ENCODE measurements around the gene PIK3C2A. TPM values are rescaled to one million over a fixed set of nuclear protein-coding genes. Genes with fewer than 3 reads are reported as not detected.

PIK3C2A gene
- total and polyA plus RNA-seq, 2 of the 13 experiments (the other 11 are each of a cell fraction or from before 2014, with no cell fraction given), result 27.5 to 49.9 TPM

GRCh38 chr11:17229481-17230152, 21.8 kb upstream of the PIK3C2A start:
- DNase-seq (ENCODE audit: low spot score) (no peak), FAIRE-seq (no peak), ATAC-seq (no peak)
- 60% methylated on average over 6 of the region's 7 CpGs for WGBS (ENCODE audit: low lambda C conversion rate)
- POLR2A ChIA-PET, result interaction anchor here (1.0 kb wide), 1 partner anchor 22 kb away, joined by 3 read pairs; the partner anchor contains the start of gene PIK3C2A
- H3K9ac ChIP-seq (ENCODE audit: insufficient read depth, low read depth, low read length), result no peak overlapping the region
- no peaks in the 10 kb centered on the region for H3K79me2 ChIP-seq (ENCODE audit: insufficient read depth, low read length)
- H3K27me3 ChIP-seq (ENCODE audit: control insufficient read depth in 1 of 2, insufficient read depth in 2 of 2, low read length in 2 of 2), result no peaks in the 10 kb centered on the region
- CTCF ChIA-PET (ENCODE audit: low intra/inter-chr PET ratio, low total read pairs), result interaction anchor here (1.0 to 2.5 kb wide), 5 partner anchors 125 to 300 kb away, joined by 3 to 7 read pairs (median 3); no protein-coding TSS in a partner anchor
- no peak overlapping the region for H2AFZ ChIP-seq (ENCODE audit: low read length)
- in situ Hi-C loops (cut with HindIII; ENCODE audit: extremely low pct_ligation_motif_present, low pct_unique_long_range_greater_than_20kb), result loop anchor here (25.0 kb wide), 1 partner anchor 283 kb away; no protein-coding TSS in a partner anchor
- no peak overlapping the region for H3K4me3 ChIP-seq (replicated peaks in 1 of 3; ENCODE audit: insufficient read depth in 1 of 3, low read depth in 2 of 3, low read length in 3 of 3)
- H3K9me3 ChIP-seq (ENCODE audit: low read length), result no peaks in the 10 kb centered on the region
- BruUV-seq (replicated peaks), result no TSS peak
- peak overlapping the region; percentile 43; the same call in 1 of the 2 replicates for H3K4me2 ChIP-seq (ENCODE audit: low read depth, low read length)
- intact Hi-C loops (cut with micrococcal nuclease; ENCODE audit: unreplicated experiment), result loop anchor here (1.0 to 10.0 kb wide), 4 partner anchors 55 to 275 kb away; no protein-coding TSS in a partner anchor
- H3K27ac ChIP-seq (ENCODE audit: extremely low read length, insufficient read depth, low read length), result no peak overlapping the region
- H4K20me1 ChIP-seq (ENCODE audit: insufficient read depth, low read length), result no peaks in the 10 kb centered on the region
- TF ChIP-seq ZNF235 (CRISPR knock-in tag; IDR thresholded peaks at IDR 0.05; ENCODE audit: borderline replicate concordance), result no peak
- TF ChIP-seq RNF2 (conservative IDR thresholded peaks at IDR 0.05; ENCODE audit: low read depth), result no peak
- TF ChIP-seq MTERF4 (CRISPR knock-in tag; IDR thresholded peaks at IDR 0.05), result no peak
- no peak for TF ChIP-seq ZNF12 (CRISPR knock-in tag; IDR thresholded peaks at IDR 0.05)
- no peak for TF ChIP-seq ZNF841 (CRISPR knock-in tag; IDR thresholded peaks at IDR 0.05; ENCODE audit: borderline replicate concordance)
- TF ChIP-seq ETV5 (CRISPR knock-in tag; IDR thresholded peaks at IDR 0.05; ENCODE audit: borderline replicate concordance), result no peak
- no peak for TF ChIP-seq HES4 (CRISPR knock-in tag; IDR thresholded peaks at IDR 0.05; ENCODE audit: borderline replicate concordance)
- TF ChIP-seq ATF6 (CRISPR knock-in tag; conservative IDR thresholded peaks at IDR 0.05), result no peak
- no peak for TF ChIP-seq ZNF318 (CRISPR knock-in tag; IDR thresholded peaks at IDR 0.05)
- H3K36me3 ChIP-seq (replicated peaks in 1 of 2; ENCODE audit: control insufficient read depth in 1 of 2, insufficient read depth in 2 of 2, low read length in 2 of 2), result no peaks in the 10 kb centered on the region
- 0 out of 2 replicates have a peak, but pooled peaks cover 5% of the 10 kb centered on the region for H3K4me1 ChIP-seq (ENCODE audit: insufficient read depth, low read length)

Measured in HepG2 (cell line).